GM12878 (cell line): ENCODE data around the gene DCPS. TPM values are rescaled to one million over a fixed set of nuclear protein-coding genes. Genes with fewer than 3 reads are reported as not detected.

Experiments
- CEBPB ChIP-seq, 2 experiments: fragments of 150-350 bp in 1 of 2; IDR thresholded peaks; 2 replicates each; pipeline ENCODE4 v1.6.1; 2012 to 2014; ENCODE audit warnings: low read depth in 2 of 2, low read length in 2 of 2, borderline replicate concordance in 1 of 2, inconsistent platforms in 1 of 2
- CREM ChIP-seq: IDR thresholded peaks from 2 replicates; pipeline ENCODE4 v1.6.1; 2014; ENCODE audit warnings: antibody characterized with exemption, low read depth
- CTCF ChIP-seq, 3 experiments: IDR thresholded peaks in 2 of 3; conservative IDR thresholded peaks in 1 of 3; 2 replicates each; pipeline ENCODE4 v1.5.1; 2011; ENCODE audit warnings: low read depth in 3 of 3, low read length in 3 of 3, mild to moderate bottlenecking in 3 of 3, control low read depth in 2 of 3, moderate library complexity in 2 of 3, inconsistent platforms in 1 of 3, mixed read lengths in 1 of 3; ENCODE audit not compliant: control insufficient read depth in 2 of 3, insufficient read depth in 1 of 3; ENCODE audit errors: extremely low read depth in 1 of 3
- EGR1 ChIP-seq, 2 experiments: IDR thresholded peaks; 1 replicate in 1 of 2; 2 replicates in 1 of 2; pipeline ENCODE4 v1.6.1; 2011 to 2012; ENCODE audit warnings: low read depth in 2 of 2, low read length in 2 of 2, borderline replicate concordance in 1 of 2, mild to moderate bottlenecking in 1 of 2, moderate library complexity in 1 of 2
- ESRRA ChIP-seq: IDR thresholded peaks from 2 replicates; pipeline ENCODE4 v1.6.1; 2012; ENCODE audit warnings: mild to moderate bottlenecking, low read length, improper control_type of control experiment
- HDGF ChIP-seq: fragments of 450-650 bp; IDR thresholded peaks from 2 replicates; pipeline ENCODE4 v1.6.1; 2016; ENCODE audit warnings: antibody characterized with exemption
- IKZF1 ChIP-seq: fragments of 450-650 bp; conservative IDR thresholded peaks from 2 replicates; pipeline ENCODE4 v1.6.1; 2017; ENCODE audit warnings: antibody characterized with exemption, mild to moderate bottlenecking
- IKZF2 ChIP-seq, 2 experiments: fragments of 450-650 bp; IDR thresholded peaks; 2 replicates each; pipeline ENCODE4 v1.6.1; 2017; ENCODE audit warnings: mild to moderate bottlenecking in 2 of 2, moderate library complexity in 2 of 2
- MXI1 ChIP-seq: fragments of 150-350 bp; IDR thresholded peaks from 2 replicates; pipeline ENCODE4 v1.6.1; 2011; ENCODE audit warnings: low read depth, mild to moderate bottlenecking, inconsistent platforms, low read length, improper control_type of control experiment
- MYC ChIP-seq: IDR thresholded peaks from 2 replicates; pipeline ENCODE4 v1.6.1; 2011; ENCODE audit warnings: mild to moderate bottlenecking, low read length, moderate library complexity, inconsistent platforms; ENCODE audit not compliant: insufficient read depth, insufficient replicate concordance, insufficient read length, severe bottlenecking
- NRF1 ChIP-seq: conservative IDR thresholded peaks from 2 replicates; pipeline ENCODE4 v1.6.1; 2011; ENCODE audit warnings: mild to moderate bottlenecking, low read depth, low read length, improper control_type of control experiment
- PAX5 ChIP-seq: IDR thresholded peaks from 2 replicates; pipeline ENCODE4 v1.6.1; 2011; ENCODE audit warnings: low read depth, low read length, borderline replicate concordance
- PKNOX1 ChIP-seq: fragments of 450-650 bp; IDR thresholded peaks from 2 replicates; pipeline ENCODE4 v1.6.1; 2016; ENCODE audit warnings: mild to moderate bottlenecking
- PML ChIP-seq: IDR thresholded peaks from 2 replicates; pipeline ENCODE4 v1.6.1; 2012; ENCODE audit warnings: low read length, inconsistent platforms
- SIN3A ChIP-seq: IDR thresholded peaks from 2 replicates; pipeline ENCODE4 v1.6.1; 2012; ENCODE audit warnings: low read depth, low read length, improper control_type of control experiment
- SRF ChIP-seq, 2 experiments: IDR thresholded peaks; 2 replicates each; pipeline ENCODE4 v1.6.1; 2011; ENCODE audit warnings: low read depth in 2 of 2, low read length in 2 of 2, mild to moderate bottlenecking in 1 of 2, moderate library complexity in 1 of 2
- USF2 ChIP-seq: IDR thresholded peaks from 2 replicates; pipeline ENCODE4 v1.6.1; 2011; ENCODE audit warnings: low read depth, low read length, improper control_type of control experiment, borderline replicate concordance
- ZBED1 ChIP-seq: IDR thresholded peaks from 2 replicates; pipeline ENCODE4 v1.6.1; 2016; ENCODE audit warnings: borderline replicate concordance
- ZNF217 ChIP-seq: fragments of 450-650 bp; IDR thresholded peaks from 2 replicates; pipeline ENCODE4 v1.6.1; 2017; ENCODE audit warnings: antibody characterized with exemption, mild to moderate bottlenecking
- ZNF384 ChIP-seq: IDR thresholded peaks from 2 replicates; pipeline ENCODE4 v1.6.1; 2012; ENCODE audit warnings: low read depth, mild to moderate bottlenecking, low read length, improper control_type of control experiment, borderline replicate concordance
- ZNF622 ChIP-seq: fragments of 450-650 bp; IDR thresholded peaks from 2 replicates; pipeline ENCODE4 v1.6.1; 2017; ENCODE audit warnings: mild to moderate bottlenecking, inconsistent platforms
- ZNF687 ChIP-seq: fragments of 450-650 bp; IDR thresholded peaks from 2 replicates; pipeline ENCODE4 v1.6.1; 2017; ENCODE audit warnings: mild to moderate bottlenecking, moderate library complexity
- ZSCAN29 ChIP-seq: fragments of 450-650 bp; IDR thresholded peaks from 2 replicates; pipeline ENCODE4 v1.6.1; 2017; ENCODE audit warnings: mild to moderate bottlenecking, moderate library complexity
- polyA plus RNA-seq, 11 experiments: library from polyadenylated mRNA; depleted of rRNA in 4 of 11; unstranded in 6 of 11; stranded (reverse) in 5 of 11; fragments of >200 nt; fragmentation: Nextera tagmentation in 4 of 11; fragmentation: Illumina TruSeq in 1 of 11; extraction: Ambion mirVana in 4 of 11; extraction: Trizol in 1 of 11; gene quantifications; 1 replicate in 1 of 11; 2 replicates in 10 of 11; pipeline versions ENCODE4 v1.2.1 to v1.2.3, GENCODE V29; 2011 to 2016; ENCODE audit warnings: inconsistent platforms in 2 of 11, missing spikeins in 2 of 11, low read depth in 1 of 11
- total RNA-seq, 4 experiments: library from RNA; depleted of rRNA in 3 of 4; stranded (reverse); fragments of >200 nt in 3 of 4; fragmentation: Illumina TruSeq in 1 of 4; extraction: Trizol in 1 of 4; gene quantifications; 2 replicates each; pipeline versions ENCODE4 v1.2.1 to v1.2.3, GENCODE V29; 2013 to 2021

The DCPS gene
- total and polyA plus RNA-seq, 10 of the 15 experiments (the other 5 are each of a cell fraction or from before 2014, with no cell fraction given), result 23.5 to 101 (median 67.4) TPM

- TF ChIP-seq MXI1, result no peak
- TF ChIP-seq ZNF217, result peak; percentile 65; the same call in 1 of the 2 replicates
- TF ChIP-seq ZNF622, result no peak
- TF ChIP-seq NRF1, result no peak
- no peak for TF ChIP-seq USF2
- TF ChIP-seq EGR1 (IDR thresholded peaks at IDR 0.05; ENCODE audit: borderline replicate concordance in 1 of 2, low read depth in 2 of 2, low read length in 2 of 2), result no peak
- TF ChIP-seq CREM, result no peak
- TF ChIP-seq IKZF2 (IDR thresholded peaks at IDR 0.05), result no peak
- TF ChIP-seq SIN3A, result peak; percentile 55; the same call in 1 of the 2 replicates
- no peak for TF ChIP-seq CEBPB (IDR thresholded peaks at IDR 0.05; ENCODE audit: borderline replicate concordance in 1 of 2, low read depth in 2 of 2, low read length in 2 of 2)
- TF ChIP-seq CTCF (IDR thresholded peaks at IDR 0.05 in 2 of 3, conservative IDR thresholded peaks at IDR 0.05 in 1 of 3; ENCODE audit: control insufficient read depth in 2 of 3, extremely low read depth in 1 of 3, insufficient read depth in 1 of 3, low read depth in 3 of 3, low read length in 3 of 3), result no peak
- TF ChIP-seq ZBED1, result no peak
- no peak for TF ChIP-seq ESRRA
- peak; percentile 86 for TF ChIP-seq ZNF687
- TF ChIP-seq ZSCAN29, result 0 out of 2 replicates have a peak, but pooled peaks have one; percentile 55
- no peak for TF ChIP-seq PAX5
- TF ChIP-seq PML, result no peak
- peak; percentile 69 for TF ChIP-seq IKZF1
- no peak for TF ChIP-seq HDGF
- TF ChIP-seq SRF (IDR thresholded peaks at IDR 0.05; ENCODE audit: low read depth in 2 of 2, low read length in 2 of 2), result no peak
- no peak for TF ChIP-seq PKNOX1
- TF ChIP-seq MYC, result no peak
- no peak for TF ChIP-seq ZNF384
These were observed 20.9 kb upstream of the DCPS start, which contains the start of gene TIRAP (continued) for GRCh38 chr11:126282736-126283591.
